Measurements from ENCODE around the gene S100Z.

DNA sequence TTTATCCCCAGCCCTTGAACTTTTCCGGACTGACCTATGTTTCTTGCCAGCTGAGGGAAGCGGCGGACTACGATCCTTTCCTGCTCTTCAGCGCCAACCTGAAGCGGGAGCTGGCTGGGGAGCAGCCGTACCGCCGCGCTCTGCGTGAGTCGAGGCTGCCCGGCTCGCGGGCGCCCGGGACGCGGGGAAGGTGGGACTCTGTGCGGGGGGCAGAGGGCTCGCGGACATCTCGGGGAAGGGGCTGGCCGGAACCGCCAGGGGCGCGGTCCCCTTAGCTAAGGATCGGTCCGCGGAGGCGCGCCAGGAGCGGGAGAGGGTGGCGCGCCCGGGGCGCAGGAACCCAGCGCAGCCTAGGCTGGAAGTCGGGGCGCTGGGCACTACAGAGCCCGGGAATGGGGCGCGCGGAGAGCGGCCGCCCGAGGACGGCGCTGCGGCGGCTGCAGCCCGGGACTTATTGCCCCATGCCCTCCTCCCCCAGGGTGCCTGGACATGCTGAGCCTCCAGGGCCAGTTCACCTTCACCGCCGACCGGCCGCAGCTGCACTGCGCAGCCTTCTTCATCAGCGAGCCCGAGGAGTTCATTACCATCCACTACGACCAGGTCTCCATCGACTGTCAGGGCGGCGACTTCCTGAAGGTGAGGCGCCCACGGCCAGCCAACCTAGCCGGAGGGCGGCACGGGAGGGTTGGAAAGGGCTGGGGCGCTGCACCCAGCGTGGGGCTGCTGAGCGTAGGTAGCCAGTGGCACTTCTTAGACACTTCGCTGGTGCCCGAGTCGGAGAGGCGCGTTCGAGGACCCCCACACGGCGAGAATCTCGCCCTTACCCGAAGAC, 104.0 kb downstream of the S100Z start:
- TF ChIP-seq, protein P1, sequence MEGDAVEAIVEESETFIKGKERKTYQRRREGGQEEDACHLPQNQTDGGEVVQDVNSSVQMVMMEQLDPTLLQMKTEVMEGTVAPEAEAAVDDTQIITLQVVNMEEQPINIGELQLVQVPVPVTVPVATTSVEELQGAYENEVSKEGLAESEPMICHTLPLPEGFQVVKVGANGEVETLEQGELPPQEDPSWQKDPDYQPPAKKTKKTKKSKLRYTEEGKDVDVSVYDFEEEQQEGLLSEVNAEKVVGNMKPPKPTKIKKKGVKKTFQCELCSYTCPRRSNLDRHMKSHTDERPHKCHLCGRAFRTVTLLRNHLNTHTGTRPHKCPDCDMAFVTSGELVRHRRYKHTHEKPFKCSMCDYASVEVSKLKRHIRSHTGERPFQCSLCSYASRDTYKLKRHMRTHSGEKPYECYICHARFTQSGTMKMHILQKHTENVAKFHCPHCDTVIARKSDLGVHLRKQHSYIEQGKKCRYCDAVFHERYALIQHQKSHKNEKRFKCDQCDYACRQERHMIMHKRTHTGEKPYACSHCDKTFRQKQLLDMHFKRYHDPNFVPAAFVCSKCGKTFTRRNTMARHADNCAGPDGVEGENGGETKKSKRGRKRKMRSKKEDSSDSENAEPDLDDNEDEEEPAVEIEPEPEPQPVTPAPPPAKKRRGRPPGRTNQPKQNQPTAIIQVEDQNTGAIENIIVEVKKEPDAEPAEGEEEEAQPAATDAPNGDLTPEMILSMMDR (IDR thresholded peaks at IDR 0.05), result no peak
- TF ChIP-seq EP300 (IDR thresholded peaks at IDR 0.05; ENCODE audit: low read depth) (no peak), POLR2A (IDR thresholded peaks at IDR 0.05) (no peak), POLR2AphosphoS5 (IDR thresholded peaks at IDR 0.05) (no peak)
